Measurements from ENCODE around the gene IL17RD.

- TF ChIP-seq CTCF (conservative IDR thresholded peaks at IDR 0.05 in 1 of 2, IDR thresholded peaks at IDR 0.05 in 1 of 2; ENCODE audit: extremely low read depth in 1 of 2, insufficient read depth in 1 of 2, low read depth in 1 of 2, low read length in 2 of 2) = no peak
- no peak for TF ChIP-seq EZH2 (IDR thresholded peaks at IDR 0.05; ENCODE audit: borderline replicate concordance, low read length)
Measured at GRCh38 chr3:57064572-57064971, 100.6 kb downstream of the IL17RD start.

Measured in mammary epithelial cell (primary cell).